B cell (primary cell): ENCODE measurements around the gene SLC50A1. TPM values are rescaled to one million over a fixed set of nuclear protein-coding genes. Genes with fewer than 3 reads are reported as not detected.

ENCODE experiments used
- ATAC-seq: fragments of 200-7000 bp; cut with Tn5 transposase; one replicate; pipeline ENCODE4 v1.10.0; 2021; ENCODE audit warnings: low read depth, mild to moderate bottlenecking, moderate number of reproducible peaks, moderate library complexity
- CTCF ChIA-PET: fragments of 350-600 bp; sonication (Branson Sonifier 250); formaldehyde crosslinking; loops from one replicate; lab custom pipeline; 2021; ENCODE audit warnings: antibody characterized with exemption, inconsistent platforms; lab: Charles Lee
- POLR2A ChIA-PET: fragments of 350-600 bp; sonication (Branson Sonifier 250); formaldehyde crosslinking; loops from one replicate; lab custom pipeline; 2021; ENCODE audit warnings: antibody characterized with exemption; lab: Charles Lee
- DNase-seq: peaks from one replicate; pipeline ENCODE4 v3.0.0; 2013
- H2AFZ ChIP-seq: 2 replicates; pipeline ENCODE4 v1.6.1; 2012; ENCODE audit warnings: mild to moderate bottlenecking, low read depth, low read length; ENCODE audit not compliant: insufficient read depth, poor library complexity, severe bottlenecking
- H3K27ac ChIP-seq, 2 donors: 1 replicate in 1 of 2; 2 replicates in 1 of 2; pipeline ENCODE4 v1.5.1; 2012 to 2013; ENCODE audit warnings: low read length in 2 of 2, mild to moderate bottlenecking in 2 of 2, moderate library complexity in 1 of 2
- H3K27me3 ChIP-seq, 4 experiments: fragments of 200-600 bp in 1 of 4; sonication (generic) in 1 of 4; replicated peaks in 1 of 4; 1 replicate in 2 of 4; 2 replicates in 2 of 4; pipeline versions ENCODE4 v1.6.1 to v1.7.0; 2013 to 2016; ENCODE audit warnings: low read length in 3 of 4, mild to moderate bottlenecking in 2 of 4, mixed read lengths in 1 of 4, moderate library complexity in 1 of 4; ENCODE audit not compliant: insufficient read depth in 4 of 4, control insufficient read depth in 3 of 4; ENCODE audit errors: control extremely low read depth in 1 of 4
- H3K36me3 ChIP-seq, 2 experiments: replicated peaks in 1 of 2; 1 replicate in 1 of 2; 2 replicates in 1 of 2; pipeline versions ENCODE4 v1.6.1 to v1.7.1; 2013; ENCODE audit warnings: low read length in 1 of 2; ENCODE audit not compliant: insufficient read depth in 2 of 2, control insufficient read depth in 1 of 2; ENCODE audit errors: control extremely low read depth in 1 of 2, extremely low read depth in 1 of 2
- H3K4me1 ChIP-seq, 2 donors: fragments of 200-600 bp in 1 of 2; sonication (generic) in 1 of 2; 1 replicate in 1 of 2; 2 replicates in 1 of 2; pipeline versions ENCODE4 v1.5.1 to v1.6.1; 2013 to 2017; ENCODE audit warnings: low read length in 2 of 2; ENCODE audit not compliant: control insufficient read depth in 2 of 2, insufficient read depth in 2 of 2
- H3K4me2 ChIP-seq: replicated peaks from 2 replicates; pipeline ENCODE3; 2012; ENCODE audit warnings: mild to moderate bottlenecking, low read depth, low read length; ENCODE audit not compliant: poor library complexity, severe bottlenecking
- H3K4me3 ChIP-seq, 5 experiments: fragments of 200-600 bp in 1 of 5; sonication (generic) in 1 of 5; 1 replicate in 3 of 5; 2 replicates in 2 of 5; pipeline versions ENCODE4 v1.5.1 to v1.7.0; 2011 to 2016; ENCODE audit warnings: low read length in 4 of 5, mild to moderate bottlenecking in 4 of 5, low read depth in 2 of 5, control low read depth in 1 of 5, moderate library complexity in 1 of 5; ENCODE audit not compliant: insufficient read depth in 1 of 5; ENCODE audit errors: control extremely low read depth in 1 of 5, extremely low read depth in 1 of 5
- H3K79me2 ChIP-seq: fragments of 200-600 bp; sonication (generic); one replicate; pipeline ENCODE4 v1.6.0; 2016; ENCODE audit warnings: low read length; ENCODE audit not compliant: control insufficient read depth, insufficient read depth
- H3K9ac ChIP-seq: fragments of 200-600 bp; sonication (generic); 2 replicates; pipeline ENCODE4 v1.6.1; 2017; ENCODE audit warnings: mild to moderate bottlenecking, low read length, moderate library complexity
- H3K9me3 ChIP-seq, 3 donors: one replicate each; pipeline versions ENCODE4 v1.6.1 to v1.7.1; 2013; ENCODE audit warnings: low read length in 2 of 3; ENCODE audit not compliant: control insufficient read depth in 2 of 3, insufficient read depth in 1 of 3; ENCODE audit errors: control extremely low read depth in 1 of 3
- H4K20me1 ChIP-seq: 2 replicates; pipeline ENCODE4 v1.6.0; 2012; ENCODE audit warnings: mild to moderate bottlenecking, low read length; ENCODE audit not compliant: insufficient read depth, control insufficient read depth, poor library complexity, severe bottlenecking
- H3K27ac Mint-ChIP-seq: one replicate; pipeline ENCODE4 v1.8.0; 2021; ENCODE audit warnings: mixed read lengths
- H3K27me3 Mint-ChIP-seq: one replicate; pipeline ENCODE4 v1.8.0; 2021; ENCODE audit warnings: mixed read lengths
- H3K4me1 Mint-ChIP-seq: one replicate; pipeline ENCODE4 v1.8.0; 2021; ENCODE audit warnings: mixed read lengths
- H3K4me3 Mint-ChIP-seq: one replicate; pipeline ENCODE4 v1.8.0; 2021; ENCODE audit warnings: mixed read lengths
- H3K9me3 Mint-ChIP-seq: one replicate; pipeline ENCODE4 v1.8.0; 2022; ENCODE audit warnings: mixed read lengths; ENCODE audit not compliant: insufficient read depth
- EZH2 ChIP-seq: IDR thresholded peaks from 2 replicates; pipeline ENCODE4 v1.6.1; 2012; ENCODE audit warnings: borderline replicate concordance, low read depth, mild to moderate bottlenecking, moderate library complexity, low read length; ENCODE audit not compliant: insufficient read depth, poor library complexity, severe bottlenecking
- WGBS: methylation state at CpG from one replicate; pipeline ENCODE4 v1.1.5; 2013; ENCODE audit warnings: missing lambda C conversion rate; ENCODE audit not compliant: insufficient coverage; 5-methylcytosine and 5-hydroxymethylcytosine counted together
- intact Hi-C: fragments of 100-400 bp; cut with micrococcal nuclease; formaldehyde crosslinking; loops from one replicate; pipeline ENCODE4 v1.10.0; 2022
- polyA plus RNA-seq: library from polyadenylated mRNA; depleted of rRNA; stranded (reverse); fragments of >200 nt; gene quantifications from 2 replicates; pipeline ENCODE4 v1.2.3, GENCODE V29; 2012
- total RNA-seq, 2 donors: library from RNA; stranded (reverse); fragments of 120-200 nt in 1 of 2; gene quantifications; 1 replicate in 1 of 2; 2 replicates in 1 of 2; pipeline versions ENCODE4 v1.2.3 to v1.2.4, GENCODE V29; 2013 to 2022
- TF ChIP-seq, protein P1 (sequence below): fragments of 200-600 bp; IDR thresholded peaks from one replicate; pipeline ENCODE4 v1.8.0; 2022; ENCODE audit warnings: antibody characterized with exemption, mild to moderate bottlenecking

Gene SLC50A1
- total and polyA plus RNA-seq, 2 donors (not counting 1 experiment from before 2014, with no cell fraction given): 62.8 to 86.8 TPM

- Histone ChIP-seq H3K79me2 (peaks cover 39% of the 10 kb centered on the region), H3K4me3 (no peak overlapping the region), H3K9me3 (peaks cover 0 to 10% (median 0%) of the 10 kb centered on the region in 3 donors), H3K27ac (no peak overlapping the region), H3K4me2 (no peak overlapping the region), H3K27me3 (no peaks in the 10 kb centered on the region), H4K20me1 (no peaks in the 10 kb centered on the region), H2AFZ (no peak overlapping the region), H3K36me3 (peaks cover 0 to 21% of the 10 kb centered on the region in 2 experiments), H3K9ac (no peak overlapping the region), H3K4me1 (peaks cover 22 to 35% of the 10 kb centered on the region in 2 donors)
- intact Hi-C loops: loop anchor here (5.0 kb wide), 1 partner anchor 41 kb away; the partner anchor contains the start of gene EFNA1
- ChIA-PET POLR2A (interaction anchor here (1.5 kb wide), 2 partner anchors 77 to 84 kb away, joined by 6 to 9 read pairs; no protein-coding TSS in a partner anchor), CTCF (interaction anchor here (0.6 to 10.6 kb wide), 30 partner anchors 9 to 173 kb away, joined by 3 to 307 read pairs (median 6); partner anchors contain the start of genes EFNA4 and SLC50A1)
- H3K4me3 Mint-ChIP-seq: peak overlapping the region; percentile 5
- no peak for ATAC-seq
- DNase-seq: peak; percentile 18
- no peaks in the 10 kb centered on the region for H3K9me3 Mint-ChIP-seq
- no peak for TF ChIP-seq EZH2
- TF ChIP-seq, protein P1, sequence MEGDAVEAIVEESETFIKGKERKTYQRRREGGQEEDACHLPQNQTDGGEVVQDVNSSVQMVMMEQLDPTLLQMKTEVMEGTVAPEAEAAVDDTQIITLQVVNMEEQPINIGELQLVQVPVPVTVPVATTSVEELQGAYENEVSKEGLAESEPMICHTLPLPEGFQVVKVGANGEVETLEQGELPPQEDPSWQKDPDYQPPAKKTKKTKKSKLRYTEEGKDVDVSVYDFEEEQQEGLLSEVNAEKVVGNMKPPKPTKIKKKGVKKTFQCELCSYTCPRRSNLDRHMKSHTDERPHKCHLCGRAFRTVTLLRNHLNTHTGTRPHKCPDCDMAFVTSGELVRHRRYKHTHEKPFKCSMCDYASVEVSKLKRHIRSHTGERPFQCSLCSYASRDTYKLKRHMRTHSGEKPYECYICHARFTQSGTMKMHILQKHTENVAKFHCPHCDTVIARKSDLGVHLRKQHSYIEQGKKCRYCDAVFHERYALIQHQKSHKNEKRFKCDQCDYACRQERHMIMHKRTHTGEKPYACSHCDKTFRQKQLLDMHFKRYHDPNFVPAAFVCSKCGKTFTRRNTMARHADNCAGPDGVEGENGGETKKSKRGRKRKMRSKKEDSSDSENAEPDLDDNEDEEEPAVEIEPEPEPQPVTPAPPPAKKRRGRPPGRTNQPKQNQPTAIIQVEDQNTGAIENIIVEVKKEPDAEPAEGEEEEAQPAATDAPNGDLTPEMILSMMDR: no peak
- H3K4me1 Mint-ChIP-seq: peaks cover 37% of the 10 kb centered on the region
- WGBS: 89% methylated on average over 9 of the region's 10 CpGs
- no peaks in the 10 kb centered on the region for H3K27me3 Mint-ChIP-seq
- no peak overlapping the region for H3K27ac Mint-ChIP-seq
Observed at GRCh38 chr1:155168456-155169210, 33.0 kb downstream of the SLC50A1 start.

DNA sequence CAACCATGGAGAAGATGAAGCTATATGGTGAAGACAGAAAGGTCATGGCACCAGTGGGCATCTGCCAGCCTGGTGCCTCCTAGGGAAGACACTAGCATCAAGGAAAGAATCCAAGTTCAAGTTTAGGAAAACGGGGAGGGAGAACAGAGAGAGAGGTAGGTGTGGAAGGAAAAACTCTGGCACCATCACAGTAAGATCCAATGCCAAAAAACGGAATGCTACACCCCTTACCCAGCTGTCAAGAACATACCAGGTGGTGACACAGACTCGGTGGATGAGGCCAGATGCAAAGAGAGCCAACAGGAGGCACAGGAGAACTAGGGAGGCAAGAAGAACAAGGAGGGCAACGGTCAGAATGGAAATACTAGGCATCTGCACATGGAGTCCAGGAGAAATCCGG is 33.9 kb downstream of the SLC50A1 start:
- no peaks in the 10 kb centered on the region for H3K27me3 Mint-ChIP-seq
- intact Hi-C loops: loop anchor here (5.0 kb wide), 1 partner anchor 42 kb away; the partner anchor contains the start of gene EFNA1
- Histone ChIP-seq H3K27me3 (no peaks in the 10 kb centered on the region), H3K9me3 (peaks cover 0 to 9% (median 0%) of the 10 kb centered on the region in 3 donors), H3K27ac (no peak overlapping the region), H3K79me2 (peaks cover 42% of the 10 kb centered on the region), H3K36me3 (peaks cover 0 to 21% of the 10 kb centered on the region in 2 experiments), H3K9ac (no peak overlapping the region), H2AFZ (no peak overlapping the region), H4K20me1 (no peaks in the 10 kb centered on the region), H3K4me2 (no peak overlapping the region), H3K4me1 (peaks cover 31 to 44% of the 10 kb centered on the region in 2 donors), H3K4me3 (no peak overlapping the region)
- peak overlapping the region; percentile 32 for H3K27ac Mint-ChIP-seq
- ChIA-PET CTCF (interaction anchor here (1.0 to 10.6 kb wide), 12 partner anchors 9 to 173 kb away, joined by 3 to 307 read pairs (median 8); partner anchors contain the start of gene SLC50A1), POLR2A (no interaction called here)
- 91% methylated on average over 3 of the region's 5 CpGs for WGBS
- no peak overlapping the region for H3K4me3 Mint-ChIP-seq
- no peaks in the 10 kb centered on the region for H3K9me3 Mint-ChIP-seq
- ATAC-seq: no peak
- peaks cover 42% of the 10 kb centered on the region for H3K4me1 Mint-ChIP-seq
- no peak for TF ChIP-seq EZH2
- no peak for DNase-seq
